CD14-positive monocyte (primary cell): ENCODE data around the gene CHL1. TPM values are rescaled to one million over a fixed set of nuclear protein-coding genes. Genes with fewer than 3 reads are reported as not detected.

Experiments
- DNase-seq, 3 donors: peaks; one replicate each; pipeline ENCODE4 v3.0.0-alpha.2; 2011 to 2022
- H2AFZ ChIP-seq: 2 replicates; pipeline ENCODE4 v1.6.0; 2012; ENCODE audit warnings: mild to moderate bottlenecking, low read depth, low read length, inconsistent platforms; ENCODE audit not compliant: insufficient read depth, poor library complexity, severe bottlenecking
- H3K27ac ChIP-seq, 2 donors: 1 replicate in 1 of 2; 2 replicates in 1 of 2; pipeline ENCODE4 v1.5.1; 2012 to 2013; ENCODE audit warnings: low read length in 2 of 2, control low read depth in 1 of 2, inconsistent platforms in 1 of 2, low read depth in 1 of 2, mild to moderate bottlenecking in 1 of 2
- H3K27me3 ChIP-seq, 2 donors: one replicate each; pipeline versions ENCODE4 v1.6.0 to v1.6.1; 2011 to 2013; ENCODE audit warnings: low read length in 2 of 2; ENCODE audit not compliant: control insufficient read depth in 2 of 2, insufficient read depth in 2 of 2
- H3K36me3 ChIP-seq, 2 donors: replicated peaks in 1 of 2; 1 replicate in 1 of 2; 2 replicates in 1 of 2; pipeline versions ENCODE4 v1.5.1 to v1.6.1; 2012 to 2013; ENCODE audit warnings: low read length in 2 of 2, control low read depth in 1 of 2, inconsistent platforms in 1 of 2, mild to moderate bottlenecking in 1 of 2; ENCODE audit not compliant: insufficient read depth in 2 of 2, control insufficient read depth in 1 of 2
- H3K4me1 ChIP-seq, 2 donors: 1 replicate in 1 of 2; 2 replicates in 1 of 2; pipeline versions ENCODE4 v1.5.1 to v1.6.1; 2012 to 2013; ENCODE audit warnings: low read length in 2 of 2, control low read depth in 1 of 2, inconsistent platforms in 1 of 2, mild to moderate bottlenecking in 1 of 2, moderate library complexity in 1 of 2; ENCODE audit not compliant: insufficient read depth in 2 of 2, control insufficient read depth in 1 of 2
- H3K4me2 ChIP-seq: replicated peaks from 2 replicates; pipeline ENCODE3; 2012; ENCODE audit warnings: low read length, moderate library complexity, mild to moderate bottlenecking; ENCODE audit not compliant: poor library complexity, severe bottlenecking; ENCODE audit errors: extremely low read depth
- H3K4me3 ChIP-seq, 3 experiments: fragments of 200-600 bp in 1 of 3; sonication (generic) in 1 of 3; replicated peaks in 1 of 3; 1 replicate in 2 of 3; 2 replicates in 1 of 3; pipeline ENCODE4 v1.5.1; 2011 to 2013; ENCODE audit warnings: low read length in 3 of 3, mild to moderate bottlenecking in 3 of 3, control low read depth in 2 of 3, low read depth in 2 of 3, inconsistent platforms in 1 of 3, moderate library complexity in 1 of 3
- H3K79me2 ChIP-seq: 2 replicates; pipeline ENCODE4 v1.6.0; 2012; ENCODE audit warnings: mild to moderate bottlenecking, control low read depth, inconsistent platforms, low read length, moderate library complexity; ENCODE audit not compliant: insufficient read depth
- H3K9ac ChIP-seq: 2 replicates; pipeline ENCODE4 v1.6.0; 2017; ENCODE audit warnings: low read length, mild to moderate bottlenecking; ENCODE audit not compliant: insufficient read depth, poor library complexity, severe bottlenecking
- H3K9me3 ChIP-seq, 2 donors: replicated peaks in 1 of 2; 1 replicate in 1 of 2; 2 replicates in 1 of 2; pipeline versions ENCODE4 v1.5.1 to v1.6.1; 2012 to 2013; ENCODE audit warnings: low read length in 2 of 2, control low read depth in 1 of 2; ENCODE audit not compliant: control insufficient read depth in 1 of 2, insufficient read depth in 1 of 2
- H4K20me1 ChIP-seq: 2 replicates; pipeline ENCODE4 v1.6.0; 2012; ENCODE audit warnings: mild to moderate bottlenecking, low read length, control low read depth, moderate library complexity; ENCODE audit not compliant: insufficient read depth
- H3K27ac Mint-ChIP-seq, 7 donors: one replicate each; pipeline ENCODE4 v1.8.0; 2020; ENCODE audit warnings: mild to moderate bottlenecking in 7 of 7, mixed read lengths in 7 of 7, moderate library complexity in 6 of 7, inconsistent platforms in 2 of 7
- H3K27me3 Mint-ChIP-seq, 3 donors: one replicate each; pipeline ENCODE4 v1.8.0; 2021 to 2022; ENCODE audit warnings: low read depth in 3 of 3, mild to moderate bottlenecking in 3 of 3, mixed read lengths in 3 of 3, moderate library complexity in 3 of 3, inconsistent platforms in 1 of 3
- H3K36me3 Mint-ChIP-seq, 2 donors: one replicate each; pipeline ENCODE4 v1.8.0; 2020; ENCODE audit warnings: mixed read lengths in 2 of 2, inconsistent platforms in 1 of 2, mild to moderate bottlenecking in 1 of 2
- H3K4me1 Mint-ChIP-seq: one replicate; pipeline ENCODE4 v1.8.0; 2020; ENCODE audit warnings: mild to moderate bottlenecking, mixed read lengths
- H3K4me3 Mint-ChIP-seq, 2 donors: one replicate each; pipeline ENCODE4 v1.8.0; 2020; ENCODE audit warnings: mild to moderate bottlenecking in 2 of 2, mixed read lengths in 2 of 2, moderate library complexity in 1 of 2
- H3K9me3 Mint-ChIP-seq, 7 donors: one replicate each; pipeline ENCODE4 v1.8.0; 2020 to 2022; ENCODE audit warnings: mixed read lengths in 7 of 7, mild to moderate bottlenecking in 6 of 7, moderate library complexity in 6 of 7, inconsistent platforms in 2 of 7
- CTCF ChIP-seq: fragments of 200-600 bp; IDR thresholded peaks from one replicate; pipeline ENCODE4 v1.8.0; 2022; ENCODE audit warnings: antibody characterized with exemption, mild to moderate bottlenecking
- WGBS: methylation state at CpG from one replicate; pipeline ENCODE4 v1.1.5; 2013; ENCODE audit warnings: missing lambda C conversion rate; ENCODE audit not compliant: insufficient coverage; 5-methylcytosine and 5-hydroxymethylcytosine counted together
- intact Hi-C, 2 donors: fragments of 100-400 bp; cut with micrococcal nuclease; formaldehyde crosslinking; loops; one replicate each; pipeline versions ENCODE4 v1.15.0 to v1.15.1; 2023
- polyA plus RNA-seq, 3 donors: library from polyadenylated mRNA; depleted of rRNA in 1 of 3; unstranded in 2 of 3; stranded (reverse) in 1 of 3; fragments of 300-500 nt in 2 of 3; fragments of >200 nt in 1 of 3; fragmentation: Illumina TruSeq in 2 of 3; gene quantifications; 1 replicate in 2 of 3; 2 replicates in 1 of 3; pipeline ENCODE4 v1.2.3, GENCODE V29; 2012 to 2021

CHL1 gene
- polyA plus RNA-seq, 3 donors: not detected

- H3K4me1 Mint-ChIP-seq: no peaks in the 10 kb centered on the region
- no peak overlapping the region for H2AFZ ChIP-seq
- no peak for TF ChIP-seq CTCF
- H3K4me2 ChIP-seq: no peak overlapping the region
- no peaks in the 10 kb centered on the region for H3K27me3 ChIP-seq
- 100% methylated on average over 1 of the region's 3 CpGs for WGBS
- H3K4me1 ChIP-seq: no peaks in the 10 kb centered on the region
- no peaks in the 10 kb centered on the region for H3K36me3 Mint-ChIP-seq
- H3K9me3 ChIP-seq: no peaks in the 10 kb centered on the region
- H3K27me3 Mint-ChIP-seq: no peaks in the 10 kb centered on the region
- no peak overlapping the region for H3K27ac ChIP-seq
- DNase-seq: no peak
- H4K20me1 ChIP-seq: no peaks in the 10 kb centered on the region
- H3K4me3 Mint-ChIP-seq: no peak overlapping the region
- no peaks in the 10 kb centered on the region for H3K36me3 ChIP-seq
- intact Hi-C loops: no loop called here
- peaks cover 0 to 3% (median 0%) of the 10 kb centered on the region in 7 donors for H3K9me3 Mint-ChIP-seq
- H3K9ac ChIP-seq: no peak overlapping the region
- H3K27ac Mint-ChIP-seq: no peak overlapping the region
- no peaks in the 10 kb centered on the region for H3K79me2 ChIP-seq
- no peak overlapping the region for H3K4me3 ChIP-seq
Measured at GRCh38 chr3:242602-243355, 46.2 kb downstream of the CHL1 start.

GRCh38 chr3:243356-243725 lies 46.8 kb downstream of the CHL1 start:
- intact Hi-C loops: no loop called here
- DNase-seq: no peak
- Mint-ChIP-seq H3K4me1 (no peaks in the 10 kb centered on the region), H3K27ac (no peak overlapping the region), H3K9me3 (peaks cover 0 to 4% (median 0%) of the 10 kb centered on the region in 7 donors), H3K27me3 (no peaks in the 10 kb centered on the region), H3K36me3 (no peaks in the 10 kb centered on the region), H3K4me3 (no peak overlapping the region)
- no peak overlapping the region for H3K27ac ChIP-seq
- TF ChIP-seq CTCF: no peak
- H4K20me1 ChIP-seq: no peaks in the 10 kb centered on the region
- no peaks in the 10 kb centered on the region for H3K4me1 ChIP-seq
- no peaks in the 10 kb centered on the region for H3K27me3 ChIP-seq
- H3K36me3 ChIP-seq: no peaks in the 10 kb centered on the region
- H3K79me2 ChIP-seq: no peaks in the 10 kb centered on the region
- H3K4me2 ChIP-seq: no peak overlapping the region
- H3K9ac ChIP-seq: no peak overlapping the region
- H3K9me3 ChIP-seq: no peaks in the 10 kb centered on the region
- 94% methylated on average over 3 of the region's 3 CpGs for whole genome bisulfite sequencing
- H2AFZ ChIP-seq: no peak overlapping the region
- H3K4me3 ChIP-seq: no peak overlapping the region
